ENCODE results near the gene CCDC85A. TPM values are rescaled to one million over a fixed set of nuclear protein-coding genes. Genes with fewer than 3 reads are reported as not detected.

Gene CCDC85A
- polyA plus RNA-seq, 6 donors from 2014 or later = not detected

DNA sequence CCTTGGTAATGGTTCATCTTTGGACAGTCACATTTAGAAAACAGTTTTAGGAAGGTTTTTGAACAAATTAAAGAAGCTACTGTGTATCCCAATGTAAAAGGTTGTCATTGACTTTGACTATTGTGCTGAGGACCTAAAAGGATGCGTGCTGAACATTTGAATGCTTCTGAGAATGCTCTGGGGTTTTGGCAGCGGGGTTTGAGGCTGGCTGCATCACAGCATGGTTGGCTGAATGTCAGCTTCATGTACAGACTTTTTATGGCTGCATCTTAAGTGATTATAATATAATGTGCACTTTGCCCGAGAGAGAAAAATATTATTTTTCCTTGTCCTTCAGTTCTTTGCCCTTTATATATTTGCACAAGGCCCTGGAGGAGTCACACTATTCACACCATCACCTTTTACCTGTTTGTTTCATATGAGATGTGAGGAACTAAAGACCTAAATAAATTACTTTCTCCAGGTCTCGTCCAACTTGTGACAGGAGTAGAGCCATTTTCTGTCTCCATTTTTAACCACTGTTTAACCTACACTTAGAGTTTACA, 125.9 kb downstream of the CCDC85A start:
- DNase-seq = no peak
- Mint-ChIP-seq H3K4me1 (no peaks in the 10 kb centered on the region), H3K27ac (no peak overlapping the region), H3K27me3 (no peaks in the 10 kb centered on the region), H3K4me3 (no peak overlapping the region), H3K9me3 (peaks cover 0 to 5% (median 1%) of the 10 kb centered on the region in 7 donors), H3K36me3 (no peaks in the 10 kb centered on the region)
- ATAC-seq (ENCODE audit: low read depth in 2 of 2) = no peak

DNA sequence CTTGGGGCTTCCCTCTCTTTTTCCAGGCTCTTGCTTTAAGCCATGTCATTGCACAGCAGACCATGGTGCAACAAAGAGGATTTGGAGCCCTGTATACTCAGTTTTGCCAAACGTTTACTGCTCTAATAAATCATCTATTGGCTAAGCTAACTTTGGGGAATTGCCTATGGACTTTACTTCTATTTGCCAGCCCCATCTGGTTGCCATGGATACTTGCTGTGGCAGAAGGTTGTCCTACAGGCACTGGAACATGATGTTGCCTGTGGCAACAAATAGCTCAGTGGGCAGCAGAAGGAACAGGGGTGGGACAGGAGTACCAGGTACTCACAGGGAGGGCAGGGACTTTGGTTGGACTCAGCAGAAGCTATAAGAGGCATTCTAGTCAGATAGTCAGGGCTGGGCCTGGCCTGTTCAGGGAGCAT, 129.7 kb downstream of the CCDC85A start:
- Mint-ChIP-seq H3K4me3 (no peak overlapping the region), H3K27me3 (no peaks in the 10 kb centered on the region), H3K27ac (peak overlapping the region in 1 of 6 donors; percentile 64), H3K4me1 (no peaks in the 10 kb centered on the region), H3K9me3 (peaks cover 0 to 5% (median 1%) of the 10 kb centered on the region in 7 donors), H3K36me3 (no peaks in the 10 kb centered on the region)
- no peak for DNase-seq
- no peak for ATAC-seq (ENCODE audit: low read depth in 2 of 2)

DNA sequence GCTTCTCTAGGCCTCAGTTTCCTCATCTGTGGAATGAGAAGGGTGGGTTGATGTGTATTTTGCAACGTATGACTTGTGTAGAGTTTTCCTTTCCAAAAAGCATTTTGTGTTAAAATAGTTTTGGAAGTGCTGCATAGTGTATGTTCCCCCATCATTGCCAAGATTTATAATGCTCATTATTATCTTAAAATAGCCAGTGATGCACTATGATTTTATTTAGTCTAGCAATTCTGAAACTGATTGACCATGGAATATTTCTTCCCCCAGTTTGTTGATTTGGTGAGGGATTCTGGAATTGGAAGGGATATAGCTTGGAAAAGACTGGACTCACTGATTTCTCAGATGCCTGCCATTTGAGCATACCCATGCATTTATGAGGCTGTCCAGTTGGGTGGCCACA, 130.6 kb downstream of the CCDC85A start:
- no peaks in the 10 kb centered on the region for H3K27me3 Mint-ChIP-seq
- ATAC-seq (ENCODE audit: low read depth in 2 of 2) = no peak
- H3K4me1 Mint-ChIP-seq = no peaks in the 10 kb centered on the region
- no peaks in the 10 kb centered on the region for H3K36me3 Mint-ChIP-seq
- no peak overlapping the region for H3K27ac Mint-ChIP-seq
- H3K4me3 Mint-ChIP-seq = no peak overlapping the region
- no peak for DNase-seq
- peaks cover 0 to 5% (median 2%) of the 10 kb centered on the region in 7 donors for H3K9me3 Mint-ChIP-seq

DNA sequence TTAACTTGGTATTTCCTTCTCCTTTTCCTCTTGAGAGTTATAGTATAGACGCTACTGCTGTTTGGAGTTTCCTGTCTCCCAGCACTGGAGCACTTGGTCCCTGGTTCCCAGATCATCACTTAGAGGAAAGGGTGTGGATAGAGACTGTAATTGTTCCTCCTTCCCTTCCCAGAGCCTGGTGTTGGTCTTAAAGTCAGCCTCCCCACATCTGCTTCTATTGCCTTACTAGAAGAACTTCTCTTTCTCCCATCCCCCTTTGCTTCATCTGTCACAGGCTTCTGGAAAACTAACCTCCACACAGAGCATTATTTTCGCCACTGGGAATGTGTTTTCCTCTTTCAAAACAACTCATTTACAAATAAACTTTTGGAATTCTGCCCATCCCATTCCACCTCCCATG, 131.0 kb downstream of the CCDC85A start:
- DNase-seq (no peak), ATAC-seq (ENCODE audit: low read depth in 2 of 2) (no peak)
- no peak overlapping the region for H3K4me3 Mint-ChIP-seq
- H3K9me3 Mint-ChIP-seq = peaks cover 0 to 7% (median 3%) of the 10 kb centered on the region in 7 donors
- H3K36me3 Mint-ChIP-seq = no peaks in the 10 kb centered on the region
- H3K4me1 Mint-ChIP-seq = no peaks in the 10 kb centered on the region
- no peak overlapping the region for H3K27ac Mint-ChIP-seq
- H3K27me3 Mint-ChIP-seq = no peaks in the 10 kb centered on the region

DNA sequence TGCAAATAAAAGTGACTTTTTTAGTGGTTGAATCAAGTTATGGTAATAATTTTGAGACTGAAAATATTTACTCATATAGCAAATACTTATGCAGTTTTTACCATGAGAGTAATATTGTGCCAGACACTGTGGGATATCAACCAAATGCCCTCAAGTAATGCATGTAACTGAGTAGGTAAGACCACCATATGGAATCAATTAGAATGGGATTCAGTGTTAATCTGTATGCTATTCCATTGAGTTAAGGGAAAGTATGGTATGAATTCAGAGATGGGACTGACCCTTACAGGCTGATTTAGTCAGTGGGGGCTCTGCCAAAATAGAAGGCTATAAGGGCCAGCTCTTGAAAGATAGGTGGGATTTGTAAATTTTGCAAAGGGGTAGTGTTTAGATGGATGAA, 131.6 kb downstream of the CCDC85A start:
- H3K4me3 Mint-ChIP-seq = no peak overlapping the region
- H3K9me3 Mint-ChIP-seq = peaks cover 0 to 11% (median 3%) of the 10 kb centered on the region in 7 donors
- no peak overlapping the region for H3K27ac Mint-ChIP-seq
- ATAC-seq (ENCODE audit: low read depth in 2 of 2) (no peak), DNase-seq (no peak)
- H3K4me1 Mint-ChIP-seq = no peaks in the 10 kb centered on the region
- no peaks in the 10 kb centered on the region for H3K36me3 Mint-ChIP-seq
- H3K27me3 Mint-ChIP-seq = no peaks in the 10 kb centered on the region

DNA sequence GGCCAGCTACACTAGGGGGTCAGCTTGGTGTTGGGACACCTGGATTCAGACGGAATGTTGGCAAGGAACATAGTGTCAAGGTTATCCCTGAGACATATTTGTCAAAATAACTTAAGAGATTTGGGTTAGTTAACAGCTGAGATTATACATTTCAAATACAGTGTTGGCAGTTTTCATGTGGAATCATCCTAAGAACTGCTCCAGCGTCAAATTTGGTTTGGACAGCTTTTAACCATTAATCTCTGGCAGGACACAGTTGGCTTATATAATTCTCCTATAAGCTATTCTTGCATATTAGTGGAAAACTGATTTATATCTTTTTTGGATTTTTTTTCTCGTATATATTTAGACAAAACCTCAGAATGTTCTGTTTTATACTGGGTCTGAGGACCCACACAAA, 132.2 kb downstream of the CCDC85A start:
- Mint-ChIP-seq H3K27me3 (no peaks in the 10 kb centered on the region), H3K27ac (no peak overlapping the region), H3K4me3 (no peak overlapping the region), H3K9me3 (peaks cover 0 to 11% (median 3%) of the 10 kb centered on the region in 7 donors), H3K4me1 (no peaks in the 10 kb centered on the region), H3K36me3 (no peaks in the 10 kb centered on the region)
- no peak for DNase-seq
- ATAC-seq (ENCODE audit: low read depth in 2 of 2) = no peak

DNA sequence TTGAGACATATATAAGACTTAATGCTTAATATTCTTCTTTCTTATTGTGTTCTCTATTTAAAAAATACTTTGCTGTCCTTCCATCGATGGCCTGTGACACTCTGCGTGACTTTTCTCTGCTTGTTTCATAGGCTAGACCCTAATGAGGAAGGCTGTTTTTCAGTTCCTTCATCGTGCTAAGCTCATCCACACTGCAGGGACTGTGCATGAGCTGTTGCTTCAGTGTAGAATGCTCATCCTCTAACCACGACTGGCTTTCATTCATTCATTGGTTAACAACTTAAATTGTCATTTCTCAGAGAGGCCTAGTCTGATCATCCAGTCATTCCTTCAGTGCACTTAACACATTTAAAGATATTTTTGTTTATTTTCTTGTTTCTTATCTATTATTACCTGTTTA, 134.4 kb downstream of the CCDC85A start:
- H3K9me3 Mint-ChIP-seq = peaks cover 1 to 15% (median 6%) of the 10 kb centered on the region in 7 donors

DNA sequence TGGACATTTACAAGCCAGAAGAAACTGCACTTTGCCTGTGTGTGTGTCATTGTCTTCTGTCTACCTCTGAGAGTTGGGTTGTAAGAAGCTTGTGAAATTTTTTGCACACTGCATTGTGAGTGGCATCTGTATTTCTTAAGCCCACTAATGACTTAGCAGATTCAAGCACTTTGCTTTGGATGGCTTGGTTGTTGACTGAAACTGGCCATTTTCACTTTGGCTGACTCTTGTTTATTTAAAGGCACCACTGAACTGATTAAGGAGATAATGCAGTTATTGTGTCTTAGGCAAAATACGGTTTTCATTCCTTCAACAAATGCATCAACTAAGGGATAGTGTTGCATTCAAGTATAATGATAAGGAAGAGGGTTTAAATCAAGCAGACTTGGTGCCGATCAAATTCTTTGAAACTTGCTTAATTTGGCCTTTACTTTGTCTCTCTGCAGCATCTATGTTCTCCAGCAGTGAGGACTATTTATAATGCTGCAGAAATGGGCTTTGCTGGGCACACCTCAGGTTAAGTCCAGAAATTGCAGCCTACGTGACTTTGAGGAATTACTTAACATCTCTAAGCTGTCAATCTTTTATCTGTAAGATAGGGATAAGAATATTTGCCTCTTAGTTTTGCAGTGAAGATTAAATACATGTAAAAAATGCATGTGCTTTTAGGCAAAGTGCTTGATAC, 142.0 kb downstream of the CCDC85A start:
- Mint-ChIP-seq H3K36me3 (no peaks in the 10 kb centered on the region), H3K4me3 (no peak overlapping the region), H3K4me1 (no peaks in the 10 kb centered on the region), H3K9me3 (peaks cover 0 to 10% (median 3%) of the 10 kb centered on the region in 7 donors), H3K27me3 (no peaks in the 10 kb centered on the region), H3K27ac (no peak overlapping the region)
- no peak for DNase-seq
- ATAC-seq (ENCODE audit: low read depth in 2 of 2) = no peak

More for the DNA sequence above, 134.4 kb downstream of the CCDC85A start:
- H3K4me3 Mint-ChIP-seq = peak overlapping the region in 1 of 8 donors; percentile 56
- no peaks in the 10 kb centered on the region for H3K36me3 Mint-ChIP-seq
- no peaks in the 10 kb centered on the region for H3K27me3 Mint-ChIP-seq
- no peak overlapping the region for H3K27ac Mint-ChIP-seq
- DNase-seq = no peak
- ATAC-seq (ENCODE audit: low read depth in 2 of 2) = no peak
- H3K4me1 Mint-ChIP-seq = no peaks in the 10 kb centered on the region

DNA sequence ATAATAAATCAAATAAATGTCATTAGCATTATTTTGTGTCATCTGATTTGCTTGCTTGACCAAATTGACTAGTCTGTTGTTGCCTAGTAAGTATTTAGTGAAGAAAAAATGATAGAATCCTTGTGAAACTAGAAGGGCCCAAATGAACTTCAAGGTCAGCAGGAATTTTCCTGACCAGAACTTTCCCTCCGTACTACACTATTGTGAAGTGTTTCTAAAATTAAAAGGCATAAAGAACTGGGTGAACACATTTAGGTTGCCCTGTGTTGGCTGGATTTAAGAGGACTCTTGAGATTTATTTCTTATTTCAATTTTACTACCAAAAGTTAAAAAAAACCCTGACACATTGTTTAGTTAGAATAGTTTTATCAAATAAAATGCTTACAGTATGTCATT, 142.6 kb downstream of the CCDC85A start:
- no peak overlapping the region for H3K27ac Mint-ChIP-seq
- H3K4me1 Mint-ChIP-seq = no peaks in the 10 kb centered on the region
- no peaks in the 10 kb centered on the region for H3K27me3 Mint-ChIP-seq
- DNase-seq = no peak
- H3K4me3 Mint-ChIP-seq = no peak overlapping the region
- no peaks in the 10 kb centered on the region for H3K36me3 Mint-ChIP-seq
- no peak for ATAC-seq (ENCODE audit: low read depth in 2 of 2)
- H3K9me3 Mint-ChIP-seq = peaks cover 0 to 7% (median 3%) of the 10 kb centered on the region in 7 donors

DNA sequence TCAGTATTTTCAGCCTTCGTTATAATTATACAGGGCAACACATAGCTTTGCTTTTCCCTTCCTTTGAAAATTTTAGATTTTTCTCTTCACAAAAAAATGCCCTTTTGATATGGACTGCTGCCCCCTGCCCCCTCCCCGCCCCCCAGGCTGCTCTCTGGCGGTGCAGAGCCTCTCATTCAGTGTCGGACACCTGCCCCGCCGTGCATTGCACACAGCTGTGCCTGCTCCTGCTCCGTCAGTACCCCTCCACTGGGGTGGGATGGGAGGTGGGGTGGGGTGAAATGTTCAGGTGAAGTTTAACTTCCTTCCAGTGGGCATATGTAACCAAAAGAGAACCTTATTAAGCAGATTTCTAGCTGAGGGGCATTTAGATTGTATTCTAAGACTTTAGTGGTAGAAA, 148.0 kb downstream of the CCDC85A start:
- no peaks in the 10 kb centered on the region for H3K27me3 Mint-ChIP-seq
- peaks cover 0 to 4% (median 0%) of the 10 kb centered on the region in 7 donors for H3K9me3 Mint-ChIP-seq
- no peaks in the 10 kb centered on the region for H3K36me3 Mint-ChIP-seq
- DNase-seq = no peak
- no peak overlapping the region for H3K4me3 Mint-ChIP-seq
- no peak for ATAC-seq (ENCODE audit: low read depth in 2 of 2)
- no peak overlapping the region for H3K27ac Mint-ChIP-seq
- H3K4me1 Mint-ChIP-seq = no peaks in the 10 kb centered on the region

DNA sequence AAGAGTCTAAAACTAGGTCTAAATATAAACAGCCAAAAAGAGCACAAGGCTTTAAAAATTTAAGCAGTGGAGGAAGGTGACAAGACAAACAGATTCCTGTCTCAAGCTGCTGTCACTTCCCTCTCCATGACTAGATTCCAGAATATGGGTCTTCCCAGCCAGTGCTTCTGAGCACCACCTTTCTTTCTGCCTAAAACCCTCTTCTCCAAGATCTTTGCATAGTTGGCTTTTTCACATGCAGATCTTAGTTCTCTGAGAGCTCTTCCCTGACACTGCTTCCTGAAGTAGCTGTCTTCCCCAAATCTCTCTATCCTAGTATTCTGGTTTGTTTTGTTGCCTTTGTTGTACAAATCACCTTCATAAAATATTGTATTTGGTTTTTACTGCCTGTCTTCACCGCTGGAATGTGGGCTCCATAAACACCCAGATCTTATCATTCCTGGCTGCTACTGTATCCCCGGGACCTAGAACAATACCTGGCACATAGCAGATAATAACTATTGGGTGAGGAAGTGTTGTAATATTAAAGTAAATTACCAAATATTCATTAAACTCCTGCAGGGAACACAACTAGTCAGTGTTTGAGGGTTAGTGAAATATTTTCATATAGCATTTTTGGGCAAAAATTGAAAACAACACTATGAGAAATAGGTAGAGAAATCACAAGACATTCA, 150.2 kb downstream of the CCDC85A start:
- DNase-seq (no peak), ATAC-seq (ENCODE audit: low read depth in 2 of 2) (no peak)
- Mint-ChIP-seq H3K27me3 (no peaks in the 10 kb centered on the region), H3K27ac (no peak overlapping the region), H3K4me3 (no peak overlapping the region), H3K4me1 (no peaks in the 10 kb centered on the region), H3K36me3 (no peaks in the 10 kb centered on the region), H3K9me3 (peaks cover 0 to 4% (median 0%) of the 10 kb centered on the region in 7 donors)

DNA sequence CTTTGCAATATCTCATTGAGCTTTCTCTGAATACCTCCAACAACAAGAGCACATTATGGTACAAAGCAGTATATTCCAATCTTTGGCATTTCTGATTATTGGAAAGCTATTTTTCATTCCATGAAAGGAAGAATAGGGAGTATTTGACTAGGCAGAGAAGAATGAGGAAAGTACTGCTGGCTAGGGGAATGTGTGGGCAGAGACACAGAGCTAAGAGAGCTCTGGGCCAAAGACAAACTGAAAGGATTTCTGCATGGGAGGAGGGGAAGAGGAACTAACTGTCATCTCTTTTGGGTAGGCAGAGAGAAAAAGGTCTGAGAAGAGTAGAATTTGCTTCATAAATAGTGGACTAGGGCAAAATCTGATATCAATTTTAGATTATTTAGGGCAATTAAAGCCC, 150.8 kb downstream of the CCDC85A start:
- Mint-ChIP-seq H3K4me3 (no peak overlapping the region), H3K27me3 (no peaks in the 10 kb centered on the region), H3K9me3 (peaks cover 0 to 4% (median 0%) of the 10 kb centered on the region in 7 donors), H3K36me3 (no peaks in the 10 kb centered on the region), H3K27ac (no peak overlapping the region), H3K4me1 (no peaks in the 10 kb centered on the region)
- ATAC-seq (ENCODE audit: low read depth in 2 of 2) (no peak), DNase-seq (no peak)

DNA sequence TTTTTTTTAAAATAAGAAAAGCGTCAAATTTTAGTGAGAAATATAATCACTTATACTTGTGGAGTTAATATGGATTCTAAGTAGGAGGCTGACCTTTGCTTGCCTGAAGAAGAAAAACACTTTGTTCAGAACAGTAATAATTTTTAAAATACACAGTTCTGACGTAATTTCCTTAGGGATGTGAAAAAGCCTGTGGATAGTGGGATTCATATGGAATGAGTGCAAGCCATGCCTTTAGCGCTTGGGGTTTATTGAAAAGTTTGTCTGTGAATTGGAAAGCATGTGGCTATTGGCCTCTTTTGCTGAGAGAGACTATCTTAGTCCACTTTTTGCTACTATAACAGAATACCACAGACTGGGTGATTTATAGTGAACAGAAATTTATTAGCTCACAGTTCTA, 151.3 kb downstream of the CCDC85A start:
- Mint-ChIP-seq H3K36me3 (no peaks in the 10 kb centered on the region), H3K4me1 (no peaks in the 10 kb centered on the region), H3K9me3 (peaks cover 0 to 4% (median 0%) of the 10 kb centered on the region in 7 donors), H3K27me3 (no peaks in the 10 kb centered on the region), H3K4me3 (no peak overlapping the region), H3K27ac (no peak overlapping the region)
- ATAC-seq (ENCODE audit: low read depth in 2 of 2) (no peak), DNase-seq (no peak)

DNA sequence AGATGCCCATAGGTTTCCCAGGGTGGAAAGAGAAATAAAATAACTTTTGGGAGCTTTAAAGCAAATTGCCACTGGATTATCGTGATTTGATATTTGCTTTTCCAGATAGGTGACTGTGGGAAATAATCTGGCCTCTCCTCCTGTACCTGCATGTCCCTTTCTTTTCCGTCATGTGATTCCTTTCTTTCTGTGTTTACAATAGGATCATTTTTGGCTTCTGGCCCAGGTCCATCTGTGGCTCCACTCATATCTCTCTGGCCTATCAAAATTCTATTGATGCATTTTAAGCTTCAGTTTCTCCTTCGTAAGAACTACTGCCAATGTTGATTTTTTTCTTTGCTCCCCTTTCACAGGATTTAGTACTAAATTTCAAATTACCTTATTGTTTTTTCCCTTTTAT, 153.6 kb downstream of the CCDC85A start:
- Mint-ChIP-seq H3K27ac (no peak overlapping the region), H3K27me3 (no peaks in the 10 kb centered on the region), H3K36me3 (no peaks in the 10 kb centered on the region), H3K4me3 (no peak overlapping the region), H3K9me3 (peaks cover 0 to 4% (median 0%) of the 10 kb centered on the region in 7 donors), H3K4me1 (no peaks in the 10 kb centered on the region)
- no peak for DNase-seq
- ATAC-seq (ENCODE audit: low read depth in 2 of 2) = no peak

All from naive B cell (primary cell).